ENCODE results near the gene SLC22A23. TPM values are rescaled to one million over a fixed set of nuclear protein-coding genes. Genes with fewer than 3 reads are reported as not detected.

SLC22A23 gene
- polyA plus RNA-seq, 1 donor (not counting 4 experiments of a cell fraction or from before 2014, with no cell fraction given): 4.3 TPM

DNA sequence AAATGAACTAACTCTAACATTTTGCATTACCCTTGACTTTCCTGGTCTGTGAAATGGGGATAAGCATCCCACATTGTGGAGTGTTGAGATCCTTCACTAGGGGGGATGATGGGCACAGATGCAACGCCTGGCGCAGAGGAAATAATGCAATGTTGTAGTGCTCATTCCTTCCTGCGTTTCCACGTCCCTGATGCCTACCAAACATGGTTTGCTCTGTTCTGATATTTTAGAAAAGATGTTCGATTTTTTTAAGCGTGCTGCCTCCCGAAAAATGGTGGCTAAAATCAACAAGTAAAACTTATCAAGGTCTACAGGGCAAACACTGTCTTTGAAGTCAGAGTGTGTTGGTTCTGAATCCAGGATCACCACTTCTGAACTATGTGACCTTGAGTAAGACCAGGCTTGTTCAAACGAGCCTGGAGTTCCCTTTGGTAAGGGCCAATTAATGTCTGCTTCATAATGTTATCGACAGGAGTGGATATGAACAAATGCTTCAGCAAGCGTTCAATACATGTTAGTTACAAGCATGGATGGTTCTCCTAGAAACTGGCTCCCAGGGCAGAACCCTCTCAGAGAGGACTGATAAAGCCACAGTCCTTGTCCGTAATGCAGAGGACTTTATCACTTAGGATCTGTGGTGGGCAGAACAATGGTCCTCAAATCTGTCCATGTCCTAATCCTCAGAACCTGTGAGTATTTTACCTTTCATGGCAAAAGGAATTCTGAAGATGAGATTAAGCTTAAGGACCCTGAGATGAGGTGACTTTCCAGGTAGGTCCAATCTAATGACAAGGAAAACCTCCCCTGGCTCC lies 44.7 kb downstream of the SLC22A23 start:
- Histone ChIP-seq H3K79me2 (ENCODE audit: control insufficient read depth, insufficient read depth, low read length) (no peaks in the 10 kb centered on the region), H3K27ac (ENCODE audit: control insufficient read depth, insufficient read depth, low read length) (no peak overlapping the region), H2AFZ (ENCODE audit: control insufficient read depth, low read length) (no peak overlapping the region), H4K20me1 (ENCODE audit: control insufficient read depth, extremely low read depth, insufficient read depth, low read length) (no peaks in the 10 kb centered on the region), H3K9ac (ENCODE audit: control insufficient read depth, extremely low read depth, insufficient read depth, low read length) (no peak overlapping the region), H3K4me1 (ENCODE audit: control insufficient read depth, extremely low read depth, insufficient read depth, low read length) (no peaks in the 10 kb centered on the region), H3K36me3 (ENCODE audit: control insufficient read depth in 2 of 2, extremely low read depth in 1 of 2, insufficient read depth in 2 of 2, low read length in 2 of 2) (no peaks in the 10 kb centered on the region), H3K4me3 (ENCODE audit: control insufficient read depth in 2 of 3, extremely low read depth in 1 of 3, insufficient read depth in 2 of 3, low read depth in 1 of 3, low read length in 3 of 3) (no peak overlapping the region), H3K4me2 (ENCODE audit: control insufficient read depth, extremely low read depth, insufficient read depth, low read depth, low read length) (no peak overlapping the region), H3K9me3 (ENCODE audit: control insufficient read depth, low read depth, low read length) (no peaks in the 10 kb centered on the region), H3K27me3 (ENCODE audit: control insufficient read depth, extremely low read depth, insufficient read depth, low read length) (no peaks in the 10 kb centered on the region), H3K9me1 (ENCODE audit: control insufficient read depth, extremely low read depth, insufficient read depth, low read length) (no peaks in the 10 kb centered on the region)
- TF ChIP-seq EZH2 (IDR thresholded peaks at IDR 0.05; ENCODE audit: low read length): no peak
- TF ChIP-seq, protein P1, sequence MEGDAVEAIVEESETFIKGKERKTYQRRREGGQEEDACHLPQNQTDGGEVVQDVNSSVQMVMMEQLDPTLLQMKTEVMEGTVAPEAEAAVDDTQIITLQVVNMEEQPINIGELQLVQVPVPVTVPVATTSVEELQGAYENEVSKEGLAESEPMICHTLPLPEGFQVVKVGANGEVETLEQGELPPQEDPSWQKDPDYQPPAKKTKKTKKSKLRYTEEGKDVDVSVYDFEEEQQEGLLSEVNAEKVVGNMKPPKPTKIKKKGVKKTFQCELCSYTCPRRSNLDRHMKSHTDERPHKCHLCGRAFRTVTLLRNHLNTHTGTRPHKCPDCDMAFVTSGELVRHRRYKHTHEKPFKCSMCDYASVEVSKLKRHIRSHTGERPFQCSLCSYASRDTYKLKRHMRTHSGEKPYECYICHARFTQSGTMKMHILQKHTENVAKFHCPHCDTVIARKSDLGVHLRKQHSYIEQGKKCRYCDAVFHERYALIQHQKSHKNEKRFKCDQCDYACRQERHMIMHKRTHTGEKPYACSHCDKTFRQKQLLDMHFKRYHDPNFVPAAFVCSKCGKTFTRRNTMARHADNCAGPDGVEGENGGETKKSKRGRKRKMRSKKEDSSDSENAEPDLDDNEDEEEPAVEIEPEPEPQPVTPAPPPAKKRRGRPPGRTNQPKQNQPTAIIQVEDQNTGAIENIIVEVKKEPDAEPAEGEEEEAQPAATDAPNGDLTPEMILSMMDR (optimal IDR thresholded peaks at IDR 0.05 in 1 of 3, IDR thresholded peaks at IDR 0.05 in 1 of 3, conservative IDR thresholded peaks at IDR 0.05 in 1 of 3; ENCODE audit: extremely low read depth in 1 of 3, insufficient read depth in 2 of 3, low read length in 3 of 3): no peak
- no peak for DNase-seq (ENCODE audit: low read depth, low spot score)
- no peak for FAIRE-seq
- dilution Hi-C loops (cut with MboI; ENCODE audit: extremely low pct_ligation_motif_present, low sequenced_read_pairs): loop anchor here (25.0 kb wide), 1 partner anchor 300 kb away; no protein-coding TSS in a partner anchor

DNA sequence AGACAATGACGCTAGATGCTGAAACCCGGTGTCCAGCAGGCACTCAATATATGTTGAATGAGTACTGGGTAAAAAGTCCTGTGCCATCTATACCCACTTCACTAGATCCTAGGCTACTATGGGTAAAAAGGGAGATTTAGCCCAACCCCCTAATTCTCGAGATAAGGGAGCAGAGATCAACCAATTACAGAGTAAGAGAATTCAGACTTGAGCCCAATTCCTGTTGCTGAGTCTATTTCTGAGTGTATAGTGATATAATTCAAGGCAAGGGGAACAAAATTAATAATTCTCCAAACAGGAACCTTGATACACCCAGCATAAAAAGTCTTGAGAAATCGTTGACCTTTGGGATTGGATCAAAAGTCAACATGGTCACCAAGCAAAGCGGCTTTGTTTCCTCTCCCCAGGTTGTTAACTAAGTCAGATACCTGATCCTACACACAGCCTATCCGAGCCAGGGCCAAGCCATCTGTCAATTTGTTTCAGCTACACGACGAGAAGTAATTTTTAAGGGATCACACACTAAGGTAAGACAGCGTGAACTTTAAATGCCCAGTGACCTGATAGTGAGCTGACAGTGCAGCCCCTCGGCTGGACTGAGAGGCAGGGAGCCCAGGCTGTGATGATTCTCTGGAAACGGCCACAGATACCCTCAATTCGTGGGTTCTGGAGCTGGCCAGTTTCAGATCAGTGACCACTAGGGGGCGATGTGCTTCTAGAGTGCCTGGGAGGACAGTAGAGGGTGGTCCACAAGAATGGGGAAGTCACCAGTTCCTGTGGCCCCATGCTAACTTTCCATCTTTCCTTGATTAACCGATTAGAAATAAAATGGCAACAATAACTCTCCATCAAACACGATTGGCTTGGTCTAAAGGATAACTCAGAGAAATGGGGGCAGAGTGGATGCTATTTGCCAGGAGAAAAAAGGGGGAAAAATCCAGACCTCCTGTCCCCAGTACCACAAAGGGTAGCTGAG lies 46.2 kb downstream of the SLC22A23 start:
- H3K4me1 ChIP-seq (ENCODE audit: control insufficient read depth, extremely low read depth, insufficient read depth, low read length): no peaks in the 10 kb centered on the region
- H3K4me2 ChIP-seq (ENCODE audit: control insufficient read depth, extremely low read depth, insufficient read depth, low read depth, low read length): no peak overlapping the region
- no peak for TF ChIP-seq EZH2 (IDR thresholded peaks at IDR 0.05; ENCODE audit: low read length)
- TF ChIP-seq, protein P1 (optimal IDR thresholded peaks at IDR 0.05 in 1 of 3, IDR thresholded peaks at IDR 0.05 in 1 of 3, conservative IDR thresholded peaks at IDR 0.05 in 1 of 3; ENCODE audit: extremely low read depth in 1 of 3, insufficient read depth in 2 of 3, low read length in 3 of 3): peak; percentile 81 to 86 (median 85)
- H3K9me3 ChIP-seq (ENCODE audit: control insufficient read depth, low read depth, low read length): no peaks in the 10 kb centered on the region
- no peak overlapping the region for H3K4me3 ChIP-seq (ENCODE audit: control insufficient read depth in 2 of 3, extremely low read depth in 1 of 3, insufficient read depth in 2 of 3, low read depth in 1 of 3, low read length in 3 of 3)
- H3K36me3 ChIP-seq (ENCODE audit: control insufficient read depth in 2 of 2, extremely low read depth in 1 of 2, insufficient read depth in 2 of 2, low read length in 2 of 2): no peaks in the 10 kb centered on the region
- DNase-seq (ENCODE audit: low read depth, low spot score) (no peak), FAIRE-seq (no peak)
- H2AFZ ChIP-seq (ENCODE audit: control insufficient read depth, low read length): no peak overlapping the region
- H3K27ac ChIP-seq (ENCODE audit: control insufficient read depth, insufficient read depth, low read length): no peak overlapping the region
- dilution Hi-C loops (cut with MboI; ENCODE audit: extremely low pct_ligation_motif_present, low sequenced_read_pairs): loop anchor here (25.0 kb wide), 1 partner anchor 302 kb away; no protein-coding TSS in a partner anchor
- H3K9me1 ChIP-seq (ENCODE audit: control insufficient read depth, extremely low read depth, insufficient read depth, low read length): no peaks in the 10 kb centered on the region
- no peak overlapping the region for H3K9ac ChIP-seq (ENCODE audit: control insufficient read depth, extremely low read depth, insufficient read depth, low read length)
- no peaks in the 10 kb centered on the region for H3K27me3 ChIP-seq (ENCODE audit: control insufficient read depth, extremely low read depth, insufficient read depth, low read length)
- no peaks in the 10 kb centered on the region for H3K79me2 ChIP-seq (ENCODE audit: control insufficient read depth, insufficient read depth, low read length)
- H4K20me1 ChIP-seq (ENCODE audit: control insufficient read depth, extremely low read depth, insufficient read depth, low read length): no peaks in the 10 kb centered on the region

All from keratinocyte (primary cell).